ENCODE measurements around the gene HIBCH.

Gene HIBCH

DNA sequence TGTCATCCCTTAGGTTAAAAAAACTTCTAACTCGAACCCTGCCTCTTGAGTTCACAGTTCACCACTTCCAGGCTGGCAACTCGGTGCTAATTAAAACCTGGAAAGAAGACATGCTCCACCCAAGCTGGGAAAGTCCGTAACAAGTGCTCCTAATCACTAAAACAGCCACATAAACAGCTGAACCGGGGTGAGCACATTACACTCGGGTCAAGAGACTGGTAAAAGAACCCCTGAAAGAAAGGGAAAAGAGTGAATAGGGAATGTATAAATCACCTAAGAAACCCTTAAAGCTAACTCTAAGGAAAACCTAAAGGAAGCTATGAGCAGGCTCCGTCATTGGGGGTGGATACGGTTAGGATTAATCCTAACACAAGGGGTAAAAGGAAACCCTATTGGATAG, 102.0 kb downstream of the HIBCH start:
- CTCF ChIA-PET = no interaction called here
- Mint-ChIP-seq H3K36me3 (peaks cover 2% of the 10 kb centered on the region), H3K9me3 (no peaks in the 10 kb centered on the region), H3K4me1 (peaks cover 14% of the 10 kb centered on the region), H3K4me3 (no peak overlapping the region), H3K27ac (no peak overlapping the region), H3K27me3 (no peaks in the 10 kb centered on the region)
- DNase-seq = no peak

DNA sequence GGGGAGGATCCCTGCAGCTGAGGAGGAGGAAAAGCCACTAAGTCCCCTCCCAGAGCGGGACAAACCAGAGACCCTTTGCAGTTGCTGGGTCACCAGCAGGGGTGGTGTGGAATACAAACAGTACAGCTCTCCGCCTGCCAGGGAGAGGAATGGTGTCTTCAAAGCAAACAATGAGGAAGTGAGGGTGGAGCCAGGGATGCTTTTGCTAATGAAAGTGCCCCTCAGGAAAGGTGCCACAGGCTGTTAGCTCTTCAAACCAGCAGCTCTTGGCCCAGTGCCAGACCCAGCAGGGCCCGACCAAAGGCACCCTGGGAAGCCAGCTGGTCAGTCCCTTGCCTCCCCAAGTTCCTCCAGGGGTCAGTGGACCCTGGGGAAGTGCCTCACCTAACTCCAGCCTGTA, 102.8 kb downstream of the HIBCH start:
- Mint-ChIP-seq H3K4me3 (no peak overlapping the region), H3K9me3 (no peaks in the 10 kb centered on the region), H3K4me1 (peaks cover 14% of the 10 kb centered on the region), H3K27me3 (no peaks in the 10 kb centered on the region), H3K36me3 (no peaks in the 10 kb centered on the region), H3K27ac (no peak overlapping the region)
- CTCF ChIA-PET = no interaction called here
- DNase-seq = no peak

DNA sequence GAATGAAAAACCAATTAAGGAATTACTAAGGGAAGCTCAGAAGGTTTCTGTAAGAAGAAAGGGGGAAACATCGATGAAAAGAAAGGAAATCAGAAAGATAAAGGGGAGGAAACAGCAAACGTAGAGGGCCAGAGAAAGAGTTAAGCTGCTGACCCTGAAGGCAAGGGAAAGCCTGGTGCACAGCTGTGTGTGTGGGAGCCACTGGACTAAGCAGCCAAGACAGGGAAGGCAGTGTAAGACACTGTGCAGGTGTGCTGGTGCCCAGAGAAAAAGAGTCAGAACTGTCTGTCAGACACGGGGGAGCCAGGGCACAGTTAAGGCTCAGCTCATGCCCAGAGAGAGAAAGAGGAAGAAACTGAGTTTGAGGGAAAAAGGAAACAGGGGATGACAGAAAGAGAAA, 104.0 kb downstream of the HIBCH start:
- CTCF ChIA-PET = no interaction called here
- H3K36me3 Mint-ChIP-seq = no peaks in the 10 kb centered on the region
- DNase-seq = no peak
- no peak overlapping the region for H3K27ac Mint-ChIP-seq
- peaks cover 14% of the 10 kb centered on the region for H3K4me1 Mint-ChIP-seq
- H3K9me3 Mint-ChIP-seq = no peaks in the 10 kb centered on the region
- no peaks in the 10 kb centered on the region for H3K27me3 Mint-ChIP-seq
- no peak overlapping the region for H3K4me3 Mint-ChIP-seq

DNA sequence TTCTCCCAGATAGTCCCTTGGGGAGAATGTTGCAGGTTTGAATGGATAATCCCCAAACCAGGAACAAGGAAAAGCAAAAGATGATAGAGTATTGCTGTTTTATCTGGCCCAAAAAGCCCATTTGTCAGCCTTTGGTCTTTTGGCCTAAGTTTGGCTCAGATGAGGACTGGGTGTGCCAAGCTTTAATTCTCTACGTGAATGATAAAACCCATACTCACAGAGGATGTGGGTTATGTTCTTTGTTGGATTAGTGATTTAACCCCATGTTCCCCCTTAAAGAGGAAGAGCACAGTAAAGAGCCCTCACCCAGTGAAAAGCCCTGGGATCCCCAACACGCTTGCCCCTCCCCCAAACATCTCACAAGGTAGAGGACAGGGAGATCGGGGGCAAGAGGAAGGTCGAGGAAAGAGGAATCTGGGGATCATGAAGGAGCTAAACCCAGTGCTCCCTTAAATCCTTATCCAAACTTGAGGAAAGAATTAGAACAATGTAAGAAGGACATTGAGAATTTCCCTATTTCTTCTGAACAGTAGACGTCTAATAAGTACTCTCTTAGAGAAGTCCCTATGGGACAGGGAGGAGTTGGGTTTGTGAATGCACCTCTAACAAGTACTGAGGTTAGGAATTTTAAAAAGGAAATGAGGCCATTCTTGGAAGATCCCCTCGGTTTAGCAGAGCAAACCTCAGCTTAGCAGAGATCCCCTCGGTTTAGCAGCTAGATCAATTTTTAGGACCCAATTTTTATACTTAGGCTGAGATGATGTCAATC, 105.0 kb downstream of the HIBCH start:
- CTCF ChIA-PET = no interaction called here
- DNase-seq = no peak
- no peak overlapping the region for H3K27ac Mint-ChIP-seq

GRCh38 chr2:190213441-190214335, 105.9 kb downstream of the HIBCH start:
- no peak overlapping the region for H3K4me3 Mint-ChIP-seq
- no peaks in the 10 kb centered on the region for H3K9me3 Mint-ChIP-seq
- H3K27ac Mint-ChIP-seq = no peak overlapping the region
- DNase-seq = no peak
- peaks cover 14% of the 10 kb centered on the region for H3K4me1 Mint-ChIP-seq
- no peaks in the 10 kb centered on the region for H3K27me3 Mint-ChIP-seq
- CTCF ChIA-PET = no interaction called here
- H3K36me3 Mint-ChIP-seq = no peaks in the 10 kb centered on the region

More for the DNA sequence above, 105.0 kb downstream of the HIBCH start:
- Mint-ChIP-seq H3K27me3 (no peaks in the 10 kb centered on the region), H3K9me3 (no peaks in the 10 kb centered on the region), H3K4me1 (peaks cover 14% of the 10 kb centered on the region), H3K4me3 (no peak overlapping the region), H3K36me3 (no peaks in the 10 kb centered on the region)

DNA sequence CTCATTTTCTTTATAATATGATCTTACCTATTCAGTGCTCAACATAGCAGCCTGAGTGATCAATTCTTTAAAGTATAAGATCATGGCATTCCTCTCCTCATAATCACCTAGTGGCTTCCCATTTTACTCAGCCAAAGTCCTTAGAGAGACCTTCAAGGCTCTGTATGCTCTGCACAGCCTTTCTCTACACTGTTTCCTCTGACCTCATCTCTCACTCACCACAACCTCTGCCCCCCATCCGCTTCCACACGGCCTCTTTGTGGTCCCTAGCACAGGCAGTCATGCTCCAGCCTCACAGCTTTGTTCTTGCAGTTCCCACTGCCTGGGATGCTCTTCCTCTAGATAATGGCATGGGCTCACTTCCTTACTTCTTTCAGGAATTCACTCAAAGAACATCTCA, 109.2 kb downstream of the HIBCH start:
- no peaks in the 10 kb centered on the region for H3K27me3 Mint-ChIP-seq
- peaks cover 6% of the 10 kb centered on the region for H3K4me1 Mint-ChIP-seq
- no peak overlapping the region for H3K4me3 Mint-ChIP-seq
- CTCF ChIA-PET = no interaction called here
- DNase-seq = no peak
- H3K9me3 Mint-ChIP-seq = no peaks in the 10 kb centered on the region
- H3K36me3 Mint-ChIP-seq = no peaks in the 10 kb centered on the region
- no peak overlapping the region for H3K27ac Mint-ChIP-seq

DNA sequence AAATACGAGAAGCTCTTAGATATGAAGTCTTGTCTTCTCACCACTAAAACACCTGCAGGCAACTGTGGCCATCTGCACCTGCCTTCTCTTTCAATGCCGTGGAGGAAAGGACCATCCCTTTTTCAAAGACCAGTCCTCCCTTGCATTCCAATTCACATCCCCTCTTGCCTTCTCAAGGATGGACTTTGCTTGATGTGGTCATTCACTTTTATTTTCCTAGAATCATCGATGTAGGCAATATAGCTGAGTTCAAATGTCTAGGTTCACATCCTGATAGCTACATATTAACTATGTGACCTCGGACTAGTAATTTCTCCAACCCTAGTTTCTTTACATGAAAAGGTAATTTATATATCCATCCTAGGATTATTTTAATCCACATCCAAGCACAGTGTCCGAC, 110.1 kb downstream of the HIBCH start:
- Mint-ChIP-seq H3K27ac (no peak overlapping the region), H3K9me3 (no peaks in the 10 kb centered on the region), H3K27me3 (no peaks in the 10 kb centered on the region), H3K4me1 (peaks cover 5% of the 10 kb centered on the region), H3K4me3 (no peak overlapping the region), H3K36me3 (peaks cover 1% of the 10 kb centered on the region)
- CTCF ChIA-PET = no interaction called here
- DNase-seq = no peak

GRCh38 chr2:190207930-190208329, 111.7 kb downstream of the HIBCH start:
- Mint-ChIP-seq H3K4me3 (no peak overlapping the region), H3K27ac (no peak overlapping the region), H3K36me3 (peaks cover 3% of the 10 kb centered on the region), H3K27me3 (no peaks in the 10 kb centered on the region), H3K9me3 (no peaks in the 10 kb centered on the region), H3K4me1 (no peaks in the 10 kb centered on the region)
- no peak for DNase-seq
- CTCF ChIA-PET = no interaction called here

DNA sequence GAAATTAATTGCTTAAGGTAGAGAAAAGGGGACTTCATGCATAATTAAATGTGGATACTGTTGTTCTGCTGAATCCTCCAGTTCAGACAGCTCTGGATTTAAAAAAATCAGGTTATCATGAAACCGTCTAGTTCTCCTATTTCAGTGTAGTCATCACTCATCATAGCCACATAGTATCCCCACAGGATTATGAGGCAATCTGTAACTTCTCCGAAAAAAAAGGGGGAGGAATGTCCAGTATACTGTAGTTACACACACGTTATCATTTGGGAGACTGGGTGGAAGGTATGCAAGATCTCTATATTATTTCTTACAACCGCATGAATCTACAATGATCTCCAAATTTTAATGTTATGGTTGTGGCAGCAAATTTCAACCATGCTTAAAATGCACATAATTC, 114.0 kb downstream of the HIBCH start:
- peaks cover 5% of the 10 kb centered on the region for H3K36me3 Mint-ChIP-seq
- H3K27me3 Mint-ChIP-seq = no peaks in the 10 kb centered on the region
- H3K4me3 Mint-ChIP-seq = no peak overlapping the region
- DNase-seq = no peak
- no peaks in the 10 kb centered on the region for H3K4me1 Mint-ChIP-seq
- H3K9me3 Mint-ChIP-seq = no peaks in the 10 kb centered on the region
- H3K27ac Mint-ChIP-seq = no peak overlapping the region
- CTCF ChIA-PET = no interaction called here

DNA sequence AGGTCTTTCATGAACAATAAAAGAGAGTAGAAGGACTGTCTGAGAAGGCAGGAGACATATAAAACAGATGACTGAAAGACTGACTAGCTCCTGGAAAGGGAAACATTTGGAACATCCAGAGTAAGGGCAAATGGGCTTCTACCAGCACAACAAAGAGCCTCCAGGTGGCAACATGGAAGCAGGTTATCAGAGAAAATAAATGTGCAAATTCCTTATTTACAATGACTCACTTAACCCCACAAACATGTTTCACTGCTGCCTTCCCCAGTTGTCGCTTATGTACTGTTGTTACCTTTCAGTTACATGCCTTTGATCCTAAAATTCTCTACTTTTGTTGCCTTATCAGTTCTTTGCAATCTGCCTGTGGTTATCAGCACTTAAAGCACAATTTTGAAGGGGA, 117.0 kb downstream of the HIBCH start:
- no peak for DNase-seq
- H3K27ac Mint-ChIP-seq = no peak overlapping the region
- CTCF ChIA-PET = no interaction called here
- no peaks in the 10 kb centered on the region for H3K4me1 Mint-ChIP-seq
- H3K27me3 Mint-ChIP-seq = no peaks in the 10 kb centered on the region
- no peak overlapping the region for H3K4me3 Mint-ChIP-seq
- H3K36me3 Mint-ChIP-seq = peaks cover 9% of the 10 kb centered on the region
- H3K9me3 Mint-ChIP-seq = no peaks in the 10 kb centered on the region

- Mint-ChIP-seq H3K36me3 (peaks cover 9% of the 10 kb centered on the region), H3K4me1 (no peaks in the 10 kb centered on the region), H3K4me3 (no peak overlapping the region), H3K27ac (no peak overlapping the region), H3K9me3 (no peaks in the 10 kb centered on the region), H3K27me3 (no peaks in the 10 kb centered on the region)
- no peak for DNase-seq
- CTCF ChIA-PET = no interaction called here
Observed at GRCh38 chr2:190202018-190202417, 117.6 kb downstream of the HIBCH start.

- no peaks in the 10 kb centered on the region for H3K9me3 Mint-ChIP-seq
- no peaks in the 10 kb centered on the region for H3K27me3 Mint-ChIP-seq
- CTCF ChIA-PET = no interaction called here
Observed at GRCh38 chr2:190200603-190201002, 119.0 kb downstream of the HIBCH start.

DNA sequence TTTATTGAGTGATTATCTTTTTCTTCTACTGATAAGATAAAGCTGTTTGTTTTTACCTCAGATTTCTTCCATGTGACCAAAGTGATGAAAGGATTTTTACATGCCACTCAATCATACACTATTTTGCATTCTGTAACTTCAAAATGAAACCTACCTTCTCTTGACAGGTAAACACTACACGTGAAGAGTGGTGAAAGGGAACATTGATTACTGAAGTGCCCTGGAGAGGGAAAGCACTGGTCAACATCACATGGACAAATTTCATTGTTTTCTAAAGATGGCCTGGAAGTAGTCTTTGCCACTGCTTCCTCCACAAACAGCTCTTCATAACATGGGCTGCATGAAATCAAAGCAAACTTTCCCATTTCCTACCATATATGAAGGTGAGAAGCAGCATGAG, 120.1 kb downstream of the HIBCH start:
- CTCF ChIA-PET = no interaction called here
- Mint-ChIP-seq H3K27me3 (no peaks in the 10 kb centered on the region), H3K9me3 (no peaks in the 10 kb centered on the region), H3K36me3 (peaks cover 7% of the 10 kb centered on the region), H3K27ac (no peak overlapping the region), H3K4me3 (no peak overlapping the region), H3K4me1 (no peaks in the 10 kb centered on the region)
- DNase-seq = no peak

More at GRCh38 chr2:190200603-190201002, 119.0 kb downstream of the HIBCH start:
- Mint-ChIP-seq H3K27ac (no peak overlapping the region), H3K4me3 (no peak overlapping the region), H3K4me1 (no peaks in the 10 kb centered on the region), H3K36me3 (peaks cover 9% of the 10 kb centered on the region)
- DNase-seq = no peak

- no peaks in the 10 kb centered on the region for H3K9me3 Mint-ChIP-seq
- CTCF ChIA-PET = no interaction called here
- no peak overlapping the region for H3K27ac Mint-ChIP-seq
- no peak for DNase-seq
- peaks cover 6% of the 10 kb centered on the region for H3K36me3 Mint-ChIP-seq
- no peak overlapping the region for H3K4me3 Mint-ChIP-seq
- no peaks in the 10 kb centered on the region for H3K4me1 Mint-ChIP-seq
- H3K27me3 Mint-ChIP-seq = no peaks in the 10 kb centered on the region
Observed at GRCh38 chr2:190199109-190199508, 120.5 kb downstream of the HIBCH start.

GRCh38 chr2:190197143-190197720, 122.4 kb downstream of the HIBCH start:
- Mint-ChIP-seq H3K27ac (no peak overlapping the region), H3K4me1 (no peaks in the 10 kb centered on the region), H3K36me3 (peaks cover 4% of the 10 kb centered on the region), H3K27me3 (no peaks in the 10 kb centered on the region), H3K9me3 (no peaks in the 10 kb centered on the region), H3K4me3 (no peak overlapping the region)
- CTCF ChIA-PET = no interaction called here
- no peak for DNase-seq

All from activated naive CD4-positive, alpha-beta T cell treated with anti-CD3 and anti-CD28 coated beads, Interleukin-2, amount 10 ng/mL, durations not matched to agents 7 days and 5 days (primary cell).